GM18517 (cell line): ENCODE measurements around the gene AKAP12.
"Not testable (repeated sequence)": the region's sequence is repeated elsewhere in the genome, so short reads cannot be mapped to it uniquely, and the experiment has no call there.

Experiments used
- ATAC-seq: cut with Tn5 transposase; IDR thresholded peaks from one replicate; pipeline ENCODE4 v1.9.1; 2021; ENCODE audit warnings: mild to moderate bottlenecking, moderate library complexity; ENCODE audit not compliant: unreplicated experiment

Gene AKAP12

DNA sequence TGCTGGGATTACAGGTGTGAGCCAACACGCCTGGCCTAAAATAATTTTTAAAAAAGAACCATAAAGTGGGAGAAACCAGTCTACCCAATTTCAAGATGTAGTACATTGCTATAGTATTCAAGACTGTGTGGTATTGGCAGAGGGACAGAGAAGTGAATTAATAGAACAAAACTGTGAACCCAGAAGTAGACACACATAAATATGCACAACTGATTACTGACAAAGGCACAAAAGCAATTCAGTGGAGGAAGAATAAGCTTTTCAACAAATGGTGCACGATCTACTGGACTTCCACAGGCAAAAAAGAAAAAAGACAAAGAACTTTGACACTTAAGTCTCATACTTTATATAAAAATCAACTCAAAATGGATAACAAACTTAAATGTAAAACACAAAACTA, 136.1 kb downstream of the AKAP12 start:
- ATAC-seq: no peak

GRCh38 chr6:151376440-151376839, 136.7 kb downstream of the AKAP12 start:
- no peak for ATAC-seq

DNA sequence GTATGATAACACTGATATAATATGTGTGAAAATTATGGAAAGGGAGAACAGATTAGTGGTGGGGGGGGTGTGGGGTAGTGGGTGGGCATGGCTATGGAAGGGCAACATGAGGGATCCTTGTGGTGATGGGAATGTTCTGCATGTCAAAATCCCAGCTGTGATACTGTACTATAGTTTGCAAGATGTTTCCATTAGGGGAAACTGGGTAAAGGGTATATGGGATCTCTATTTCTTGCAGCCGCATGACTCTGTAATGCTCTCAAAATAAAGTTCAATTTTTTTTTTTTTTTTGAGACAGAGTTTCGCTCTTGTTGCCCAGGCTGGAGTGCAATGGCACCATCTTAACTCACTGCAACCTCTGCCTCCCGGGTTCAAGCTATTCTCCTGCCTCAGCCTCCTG, 137.3 kb downstream of the AKAP12 start:
- ATAC-seq: no peak

DNA sequence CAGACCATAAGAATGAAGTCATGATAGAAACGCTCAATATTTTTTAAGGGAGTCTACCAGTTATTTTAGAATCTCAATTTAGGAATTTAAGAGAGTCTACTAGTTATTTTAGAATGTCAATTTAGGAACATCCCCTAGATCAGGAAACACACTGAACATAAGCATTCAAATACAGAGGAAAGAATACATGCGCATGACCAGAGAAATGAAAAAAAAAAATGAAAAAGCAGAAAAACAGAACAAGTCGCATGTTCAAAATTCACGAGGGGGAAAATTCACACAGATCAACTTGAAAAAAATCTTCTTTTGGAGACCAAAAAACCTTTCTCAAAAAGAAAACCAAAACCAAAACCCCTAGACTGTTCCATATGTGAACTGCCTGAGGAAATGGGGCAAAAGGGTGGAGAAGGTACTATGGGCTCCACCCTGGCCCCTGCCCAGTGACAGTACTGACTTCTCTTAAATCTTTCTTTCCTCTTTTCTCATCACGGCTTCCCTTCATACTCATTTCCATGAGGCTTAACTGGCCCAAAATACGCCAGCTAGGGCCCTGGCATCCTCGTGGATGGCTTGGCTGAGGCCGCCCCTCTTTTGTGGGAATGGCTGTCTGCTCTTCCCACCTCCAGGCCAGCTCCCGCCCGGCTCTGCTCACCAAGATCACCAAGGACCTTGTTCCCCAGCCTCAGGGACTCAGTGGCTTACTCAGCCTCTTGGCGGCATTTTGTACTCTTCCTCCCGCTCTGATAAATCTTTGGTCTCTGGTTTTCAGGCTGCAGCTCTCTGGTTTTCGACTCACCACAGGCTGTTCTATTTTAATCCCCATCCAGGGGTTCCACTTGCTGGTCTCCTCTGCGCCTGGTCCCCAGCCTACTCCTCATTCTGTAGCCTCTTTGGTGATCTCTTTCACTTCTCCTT, 140.4 kb downstream of the AKAP12 start:
- peak; percentile 66 for ATAC-seq

- ATAC-seq: peak; percentile 34
Measured at GRCh38 chr6:151380848-151381205, 141.1 kb downstream of the AKAP12 start.

DNA sequence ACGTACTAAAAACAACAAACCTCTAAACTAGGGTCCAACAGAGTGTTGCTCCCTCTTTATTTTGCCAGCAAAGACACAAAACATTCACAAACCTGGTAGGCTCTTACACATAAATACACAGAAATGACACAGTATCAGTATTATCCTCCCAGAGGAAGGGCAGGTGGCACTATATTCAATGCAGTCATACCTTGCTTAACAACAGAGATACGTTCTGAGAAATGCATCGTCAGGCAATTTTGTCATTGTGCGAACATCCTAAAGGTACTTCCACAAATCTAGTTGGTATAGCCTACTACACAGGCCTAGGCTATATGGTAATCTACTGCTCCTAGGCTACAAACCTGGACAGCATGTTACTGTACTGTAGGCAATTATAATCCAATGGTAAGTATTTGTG, 142.0 kb downstream of the AKAP12 start:
- no peak for ATAC-seq

- not testable (repeated sequence) for ATAC-seq
Measured at GRCh38 chr6:151382631-151383030, 142.9 kb downstream of the AKAP12 start.

DNA sequence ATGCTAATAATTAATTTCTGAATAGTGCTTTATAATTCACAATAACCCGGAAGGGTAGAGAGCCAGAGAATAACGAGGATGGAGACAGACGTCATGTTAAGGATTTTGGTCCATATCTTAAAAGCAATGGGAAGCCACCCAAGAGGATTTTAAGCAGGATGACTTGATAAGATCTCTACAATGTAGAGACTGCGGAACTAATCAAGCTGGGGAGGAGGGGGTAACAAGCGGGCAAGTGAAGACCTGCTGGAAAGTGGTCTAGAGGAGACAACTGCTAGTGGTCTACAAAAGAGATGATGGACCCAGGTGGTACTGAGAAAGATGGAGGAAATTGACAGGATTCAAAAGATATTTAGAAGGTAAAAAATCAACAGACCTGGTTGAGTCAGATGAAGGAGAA, 144.4 kb downstream of the AKAP12 start:
- ATAC-seq: no peak

- ATAC-seq: no peak
Measured at GRCh38 chr6:151385177-151385576, 145.4 kb downstream of the AKAP12 start.

GRCh38 chr6:151387175-151387970, 147.6 kb downstream of the AKAP12 start:
- no peak for ATAC-seq

GRCh38 chr6:151388236-151388635, 148.5 kb downstream of the AKAP12 start:
- ATAC-seq: no peak

- no peak for ATAC-seq
Measured at GRCh38 chr6:151388997-151389617, 149.3 kb downstream of the AKAP12 start.

GRCh38 chr6:151389618-151390275, 150.0 kb downstream of the AKAP12 start:
- peak; percentile 48 for ATAC-seq

DNA sequence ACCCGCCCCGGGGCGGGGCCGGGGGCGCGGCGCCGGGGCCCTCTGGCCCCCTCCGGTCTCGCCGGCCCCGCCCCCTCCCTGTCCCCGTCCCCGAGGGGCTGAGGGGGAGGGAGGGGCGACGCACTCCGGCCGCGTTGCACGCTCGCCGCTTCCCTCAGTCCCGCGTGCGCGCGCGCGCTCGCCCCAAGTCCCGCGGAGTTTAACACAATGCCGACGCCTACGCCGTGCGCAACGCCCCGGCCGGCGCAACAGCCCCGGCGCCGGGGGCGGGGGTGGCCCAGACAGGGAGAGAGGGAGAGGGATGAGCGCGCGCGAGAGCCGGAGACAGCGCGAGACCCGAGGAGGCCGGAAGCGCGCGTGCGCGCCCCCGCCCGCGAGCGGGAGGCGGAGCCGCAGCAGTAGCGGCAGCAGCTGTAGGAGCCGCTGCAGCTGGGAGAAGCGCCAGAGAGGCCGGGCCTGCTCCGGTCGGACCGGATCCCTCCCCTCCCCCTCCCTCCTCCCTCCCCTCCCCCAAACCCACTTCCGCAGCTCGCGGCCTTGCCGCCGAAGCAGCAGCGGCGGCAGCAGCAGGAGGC, 150.6 kb downstream of the AKAP12 start:
- ATAC-seq: peak; percentile 85

- peak; percentile 0 for ATAC-seq
Measured at GRCh38 chr6:151390851-151391470, 151.2 kb downstream of the AKAP12 start.

GRCh38 chr6:151391471-151392413, 152.0 kb downstream of the AKAP12 start, which contains the start of gene ZBTB2:
Gene ZBTB2 (minus strand): TSS chr6:151391559. CDS start chr6:151373637, 17,922 bp downstream.
- ATAC-seq: peak; percentile 25

DNA sequence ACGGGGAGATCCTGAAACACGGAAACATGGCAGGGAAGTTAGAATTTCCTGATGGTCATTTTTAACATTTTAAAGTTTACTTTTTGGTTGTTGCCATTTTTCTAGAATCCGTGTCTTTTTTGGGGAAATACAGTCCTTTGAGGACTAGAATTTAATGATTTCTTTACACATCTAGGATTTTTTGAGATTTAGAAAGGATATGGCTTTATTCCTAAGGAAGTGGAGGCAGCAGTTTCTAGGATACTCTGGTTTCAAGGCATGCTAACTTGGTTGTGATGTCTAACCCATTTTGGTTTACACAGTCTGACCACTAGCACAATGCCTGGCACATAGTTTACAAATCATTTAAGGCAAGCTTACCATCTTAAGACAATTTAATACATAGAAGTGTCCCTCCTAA, 152.7 kb downstream of the AKAP12 start:
- ATAC-seq: no peak

- no peak for ATAC-seq
Measured at GRCh38 chr6:151393410-151393809, 153.6 kb downstream of the AKAP12 start.

DNA sequence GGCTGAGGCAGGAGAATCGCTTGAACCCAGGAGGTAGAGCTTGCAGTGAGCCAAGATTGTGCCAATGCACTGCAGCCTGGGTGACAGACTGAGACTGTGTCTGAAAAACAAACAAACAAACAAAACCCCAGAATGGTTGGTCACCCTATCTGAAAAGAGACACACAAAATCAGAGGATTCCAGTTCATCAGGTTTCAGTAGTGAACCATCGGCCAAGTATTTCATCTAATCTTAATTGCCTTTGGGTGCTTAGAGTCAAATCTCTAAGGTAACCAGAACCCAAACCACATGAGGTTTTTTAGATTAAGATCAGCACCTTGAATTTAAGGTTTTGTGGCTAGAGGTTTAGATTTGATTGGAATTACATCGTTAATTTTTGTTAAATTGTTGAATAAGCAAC, 159.9 kb downstream of the AKAP12 start:
- no peak for ATAC-seq
